ENCODE data around the gene MSI2.

Gene MSI2

GRCh38 chr17:57589151-57590034 lies 333.1 kb downstream of the MSI2 start:
- DNase-seq = no peak

- DNase-seq = no peak
Observed at GRCh38 chr17:57593739-57594462, 337.6 kb downstream of the MSI2 start.

- DNase-seq = no peak
Observed at GRCh38 chr17:57594767-57595166, 338.4 kb downstream of the MSI2 start.

GRCh38 chr17:57595426-57595825 lies 339.1 kb downstream of the MSI2 start:
- no peak for DNase-seq

- DNase-seq = no peak
Observed at GRCh38 chr17:57595947-57596695, 339.8 kb downstream of the MSI2 start.

GRCh38 chr17:57597101-57597500 lies 340.8 kb downstream of the MSI2 start:
- no peak for DNase-seq

GRCh38 chr17:57597531-57598453 lies 341.5 kb downstream of the MSI2 start:
- peak; percentile 82 for DNase-seq

- no peak for DNase-seq
Observed at GRCh38 chr17:57599271-57600045, 343.1 kb downstream of the MSI2 start.

- no peak for DNase-seq
Observed at GRCh38 chr17:57600074-57600473, 343.8 kb downstream of the MSI2 start.

GRCh38 chr17:57601143-57601735 lies 344.9 kb downstream of the MSI2 start:
- DNase-seq = no peak

- no peak for DNase-seq
Observed at GRCh38 chr17:57602896-57603295, 346.6 kb downstream of the MSI2 start.

GRCh38 chr17:57603546-57603945 lies 347.2 kb downstream of the MSI2 start:
- DNase-seq = no peak

- peak; percentile 55 for DNase-seq
Observed at GRCh38 chr17:57603978-57604377, 347.7 kb downstream of the MSI2 start.

GRCh38 chr17:57604771-57605674 lies 348.7 kb downstream of the MSI2 start:
- peak; percentile 96 for DNase-seq

GRCh38 chr17:57605675-57606105 lies 349.4 kb downstream of the MSI2 start:
- no peak for DNase-seq

GRCh38 chr17:57606111-57606875 lies 350.0 kb downstream of the MSI2 start:
- peak; percentile 92 for DNase-seq

- no peak for DNase-seq
Observed at GRCh38 chr17:57607553-57608120, 351.3 kb downstream of the MSI2 start.

GRCh38 chr17:57608369-57609124 lies 352.2 kb downstream of the MSI2 start:
- DNase-seq = no peak
